GM21576 (cell line): ENCODE measurements around the gene TECTA.

ENCODE experiments used
- ATAC-seq: cut with Tn5 transposase; IDR thresholded peaks from one replicate; pipeline ENCODE4 v1.9.1; 2021; ENCODE audit warnings: mild to moderate bottlenecking, moderate library complexity; ENCODE audit not compliant: unreplicated experiment

The TECTA gene

GRCh38 chr11:121122328-121122727 is 21.3 kb downstream of the TECTA start:
- ATAC-seq: no peak

DNA sequence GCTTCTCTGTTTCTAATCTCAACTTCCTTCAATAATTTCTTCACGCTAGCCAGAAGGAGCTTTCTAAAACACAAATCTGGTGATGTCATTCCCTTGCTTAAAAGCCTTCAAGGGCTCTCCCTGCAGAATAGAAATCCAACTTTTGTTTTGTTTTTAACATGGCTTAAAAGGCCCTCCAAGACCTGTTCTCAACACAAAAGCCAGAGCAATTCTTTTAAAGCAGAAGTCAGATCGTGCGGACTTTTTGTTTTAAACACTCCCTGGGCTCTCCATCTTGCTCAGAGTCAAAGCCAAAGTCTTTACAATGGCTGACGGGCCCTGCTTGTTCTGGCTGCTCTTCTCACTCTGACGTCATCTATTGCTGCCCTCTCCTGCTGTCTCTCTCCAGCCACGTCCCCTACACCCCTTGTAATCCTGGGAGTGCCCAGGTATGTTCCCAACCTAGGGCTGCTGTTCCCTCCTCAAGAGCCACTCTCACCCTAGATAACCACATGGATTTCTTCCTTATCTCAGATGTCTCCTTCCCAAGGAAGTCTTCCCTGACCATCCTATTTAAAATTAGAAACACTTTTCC is 22.5 kb downstream of the TECTA start:
- no peak for ATAC-seq

GRCh38 chr11:121127809-121128208 is 26.8 kb downstream of the TECTA start:
- ATAC-seq: no peak

- ATAC-seq: no peak
Measured at GRCh38 chr11:121129362-121130340, 28.6 kb downstream of the TECTA start.

DNA sequence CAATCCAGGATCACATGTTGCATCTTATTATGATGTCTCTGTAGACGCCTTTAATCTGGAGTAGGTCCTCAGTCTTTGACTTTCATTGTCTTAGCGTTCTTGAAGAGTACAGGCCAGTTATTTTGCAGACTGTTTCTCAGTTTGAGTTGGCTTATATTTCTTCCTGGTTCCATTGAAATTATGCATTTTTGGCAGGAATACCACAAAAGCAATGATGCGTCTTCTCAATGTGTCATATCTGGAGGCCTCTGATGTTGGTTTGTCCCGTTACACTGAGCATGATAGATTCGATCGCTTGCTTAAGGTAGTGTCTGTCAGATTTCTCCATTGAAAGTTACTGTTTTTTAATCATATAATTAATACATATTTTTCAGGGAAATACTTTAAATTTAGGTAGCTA is 30.6 kb downstream of the TECTA start:
- ATAC-seq: no peak

DNA sequence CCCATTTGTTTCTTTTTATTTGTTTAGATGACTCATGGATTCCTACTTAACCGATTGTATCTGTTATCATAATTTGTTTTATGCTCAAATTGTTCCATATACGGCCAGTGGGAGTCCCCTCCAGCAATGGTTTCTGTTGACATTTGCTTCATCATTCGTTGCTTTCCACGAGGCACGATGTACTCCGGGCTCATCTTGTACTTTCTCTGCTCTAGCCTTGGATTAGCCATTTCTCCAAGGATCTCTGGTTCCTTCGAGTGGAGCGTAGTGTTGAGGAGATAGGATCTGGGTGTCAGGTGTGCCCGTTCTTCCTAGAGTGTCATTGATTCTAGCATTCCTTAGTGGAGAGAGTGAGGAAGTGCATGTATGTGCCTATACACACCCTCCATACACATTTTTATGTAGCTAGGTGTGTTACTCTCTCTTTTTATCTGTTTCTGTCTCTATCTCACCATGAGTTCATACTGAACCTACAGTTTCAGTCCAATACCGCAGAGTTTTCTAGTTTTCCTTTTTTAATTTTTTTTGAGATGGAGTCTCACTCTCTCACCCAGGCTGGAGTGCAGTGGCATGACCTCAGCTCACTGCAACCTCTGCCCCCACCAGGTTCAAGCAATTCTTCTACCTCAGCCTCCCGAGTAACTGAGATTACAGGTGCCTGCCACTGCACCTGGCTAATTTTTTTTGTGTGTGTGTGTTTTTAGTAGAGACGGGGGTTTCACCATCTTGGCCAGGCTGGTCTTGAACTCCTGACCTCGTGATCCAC is 31.4 kb downstream of the TECTA start:
- ATAC-seq: no peak

DNA sequence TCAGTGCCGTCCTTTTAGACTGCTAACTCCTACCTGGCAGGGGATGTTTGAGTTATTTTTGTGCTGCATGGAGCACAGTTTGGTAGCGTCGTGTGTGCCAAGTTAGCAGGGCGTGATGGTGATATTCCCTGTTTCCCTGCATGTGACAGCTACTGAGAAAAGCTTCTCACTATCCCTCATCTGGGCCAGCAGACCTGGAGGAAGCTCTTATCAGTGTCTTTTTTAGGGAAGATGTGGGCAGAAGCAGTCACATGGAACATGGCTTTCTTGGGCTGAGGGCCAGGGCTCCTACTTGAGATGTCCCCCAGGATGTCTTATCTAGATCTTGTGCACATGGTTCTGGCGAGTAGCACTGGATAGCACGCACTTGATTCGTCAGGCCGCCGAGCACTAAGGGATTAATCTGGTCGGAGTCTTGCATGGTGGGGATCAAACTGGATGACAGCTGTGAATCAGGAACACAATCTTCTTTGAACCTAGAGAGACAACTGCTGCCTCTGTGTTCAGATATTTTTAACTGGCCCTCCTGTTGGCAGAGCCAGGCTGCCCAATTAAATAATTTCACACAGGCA is 33.8 kb downstream of the TECTA start:
- ATAC-seq: no peak

DNA sequence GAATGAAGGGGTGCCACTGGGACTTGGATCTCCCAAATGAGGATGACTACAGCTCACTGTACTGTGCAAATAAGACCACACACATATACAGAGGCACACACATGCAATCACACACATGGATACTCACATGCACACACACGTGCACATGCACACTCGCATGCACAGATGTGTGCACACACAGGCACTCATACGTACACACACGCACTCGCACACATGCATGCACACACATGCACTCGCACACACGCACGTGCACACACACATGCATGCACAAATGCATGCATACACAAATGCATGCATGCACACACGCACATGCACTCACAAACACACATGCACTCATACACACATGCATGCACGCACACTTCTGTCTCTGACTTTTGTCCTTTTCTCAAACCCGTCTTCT is 36.0 kb downstream of the TECTA start:
- no peak for ATAC-seq

DNA sequence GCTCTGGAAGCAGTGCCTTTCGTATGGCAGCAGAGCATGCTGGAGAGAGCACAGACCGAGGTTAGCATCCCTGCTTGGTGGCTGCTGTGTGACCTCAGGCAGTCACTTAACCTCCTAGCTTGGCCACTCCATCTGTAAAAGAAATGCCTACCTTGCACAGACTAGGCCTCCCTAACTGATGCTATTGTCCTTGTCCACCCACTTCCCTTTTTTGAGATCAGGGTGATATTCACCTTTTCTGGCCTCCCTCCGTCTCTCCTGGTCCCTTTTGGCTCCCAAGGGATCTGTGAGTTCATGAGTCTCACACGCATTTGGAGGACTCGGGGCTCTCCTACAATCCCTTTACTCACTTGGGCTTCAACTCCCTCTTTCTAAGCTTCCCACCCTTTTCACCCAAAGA is 37.2 kb downstream of the TECTA start:
- ATAC-seq: no peak

- no peak for ATAC-seq
Measured at GRCh38 chr11:121140369-121140768, 39.3 kb downstream of the TECTA start.

GRCh38 chr11:121141066-121141465 is 40.0 kb downstream of the TECTA start:
- no peak for ATAC-seq

- ATAC-seq: no peak
Measured at GRCh38 chr11:121143921-121144320, 42.9 kb downstream of the TECTA start.

DNA sequence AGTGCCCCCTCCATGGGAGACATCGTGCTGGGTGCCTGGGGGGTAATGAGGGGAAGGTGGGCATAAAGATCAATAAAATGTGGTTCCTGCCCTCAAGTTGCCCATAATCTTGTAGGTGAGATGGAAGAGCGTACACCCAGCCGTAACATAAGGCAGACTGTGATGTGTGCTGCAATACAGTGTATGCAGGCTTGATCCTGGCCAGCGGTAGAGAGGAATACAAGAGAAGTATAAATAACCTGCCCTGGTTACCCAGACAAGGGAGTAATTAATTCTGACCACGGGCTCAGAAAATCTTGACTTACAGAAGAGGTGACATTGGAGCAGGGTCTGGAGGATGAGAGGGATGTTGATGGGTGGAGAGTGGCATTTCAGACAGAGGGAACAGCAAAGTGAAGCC is 43.7 kb downstream of the TECTA start:
- no peak for ATAC-seq

GRCh38 chr11:121145826-121146225 is 44.8 kb downstream of the TECTA start:
- no peak for ATAC-seq

DNA sequence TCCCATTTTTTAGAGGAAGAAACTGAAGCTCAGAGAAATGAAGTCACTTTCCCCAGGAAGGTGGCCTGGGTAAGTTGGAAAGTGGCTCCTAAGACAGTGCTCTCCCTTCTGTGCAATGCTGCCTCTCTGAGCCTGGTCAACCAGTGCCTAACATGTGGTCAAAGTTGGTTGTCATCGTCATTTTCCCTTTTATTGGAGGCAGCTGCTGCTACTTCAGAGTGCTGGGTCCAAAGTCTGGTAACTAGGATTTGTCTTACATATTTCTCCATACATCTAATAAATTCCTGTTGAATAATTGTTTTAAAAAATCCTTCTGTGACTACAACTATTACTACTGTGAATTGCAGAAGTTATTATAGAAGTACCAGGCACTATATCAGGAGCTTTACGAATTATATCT is 48.1 kb downstream of the TECTA start:
- no peak for ATAC-seq

DNA sequence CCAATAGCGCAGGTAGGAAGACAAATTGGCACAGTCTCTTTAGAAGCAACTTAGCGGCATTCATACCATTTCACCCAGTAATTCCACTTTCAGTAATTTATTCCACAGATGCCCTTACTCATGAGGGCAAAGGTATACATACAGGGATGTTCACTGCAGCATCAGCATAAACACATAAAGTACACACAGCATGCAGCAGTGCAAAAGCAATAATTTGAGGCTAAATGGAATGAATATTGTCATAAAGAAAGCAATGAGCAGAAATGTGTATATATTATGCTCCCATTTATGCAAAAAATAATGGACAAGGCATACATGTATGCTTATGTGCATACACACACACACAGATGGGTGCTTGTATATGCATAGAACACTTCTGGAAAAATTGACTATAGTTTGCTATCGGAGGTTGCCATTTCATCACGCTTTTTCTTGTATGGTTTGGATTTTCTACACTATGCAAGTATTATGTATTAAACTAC is 50.2 kb downstream of the TECTA start:
- ATAC-seq: no peak

- ATAC-seq: no peak
Measured at GRCh38 chr11:121152764-121153163, 51.7 kb downstream of the TECTA start.

DNA sequence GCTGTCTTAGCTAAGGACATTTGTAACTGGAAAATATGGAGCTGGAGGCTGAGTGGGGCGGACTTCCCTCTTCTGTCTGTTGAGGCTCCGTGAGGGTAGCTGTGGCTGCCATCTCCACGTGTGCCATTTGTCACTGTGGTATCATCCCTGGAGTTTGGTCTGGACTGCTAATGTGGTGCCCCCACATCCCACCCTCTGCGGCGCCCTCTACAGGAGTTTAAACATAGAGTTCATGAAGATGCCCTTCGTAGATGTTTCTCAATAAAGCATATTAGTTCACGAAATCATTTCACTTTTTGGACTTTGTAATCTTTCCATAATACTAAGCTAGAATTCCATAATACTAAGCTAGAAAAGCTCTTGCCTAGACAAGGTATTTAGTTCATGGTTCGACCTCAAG is 52.4 kb downstream of the TECTA start:
- ATAC-seq: no peak

DNA sequence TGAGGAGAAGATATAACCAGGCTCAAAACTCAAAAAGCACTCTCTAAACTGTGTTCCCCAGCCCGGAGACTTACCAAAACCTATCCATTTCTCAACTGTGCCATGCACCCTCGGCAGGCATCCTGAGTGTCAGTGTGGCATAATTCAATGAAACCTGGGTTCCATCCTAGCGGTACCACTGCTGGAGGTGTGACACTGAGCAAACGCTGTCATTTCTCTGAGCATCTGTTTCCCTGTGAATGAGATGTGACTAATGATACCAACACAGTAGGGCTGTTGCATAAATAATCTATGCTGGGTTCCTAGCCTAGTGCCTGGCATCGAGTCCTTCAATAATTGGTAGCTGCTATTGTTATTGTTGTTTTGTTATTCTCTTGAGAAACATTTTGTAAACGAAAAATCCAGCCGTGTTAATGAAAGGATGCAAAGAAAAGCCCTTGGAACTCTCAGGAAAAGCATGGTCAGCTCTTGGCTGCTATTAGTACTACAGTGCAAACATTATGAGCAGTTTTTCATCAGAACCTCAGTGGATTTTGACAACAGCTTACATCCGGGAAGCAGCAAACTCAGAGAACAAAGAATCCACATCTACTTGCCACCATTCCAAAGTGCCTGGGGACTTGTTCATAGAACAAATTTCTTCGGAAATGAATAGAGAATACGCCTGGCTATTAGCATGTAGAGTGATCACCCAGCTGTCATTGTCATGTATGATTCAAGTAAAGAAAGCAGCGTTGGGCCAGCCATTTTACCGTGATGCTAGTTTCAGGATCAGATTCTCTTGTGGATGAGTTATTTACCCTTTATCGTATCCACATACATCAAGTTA is 53.7 kb downstream of the TECTA start:
- no peak for ATAC-seq

- ATAC-seq: no peak
Measured at GRCh38 chr11:121157756-121158155, 56.7 kb downstream of the TECTA start.
